Activated CD4-positive, alpha-beta T cell treated with anti-CD3 and anti-CD28 coated beads, Interleukin-2, amount 50 U/mL, for 16 hours (primary cell): ENCODE measurements around the gene IGFL3.
"Not testable (repeated sequence)": the region's sequence is repeated elsewhere in the genome, so short reads cannot be mapped to it uniquely, and the experiment has no call there.

ENCODE experiments used
- DNase-seq: peaks from one replicate; pipeline ENCODE4 v3.0.0-alpha.2; 2020

Gene IGFL3

DNA sequence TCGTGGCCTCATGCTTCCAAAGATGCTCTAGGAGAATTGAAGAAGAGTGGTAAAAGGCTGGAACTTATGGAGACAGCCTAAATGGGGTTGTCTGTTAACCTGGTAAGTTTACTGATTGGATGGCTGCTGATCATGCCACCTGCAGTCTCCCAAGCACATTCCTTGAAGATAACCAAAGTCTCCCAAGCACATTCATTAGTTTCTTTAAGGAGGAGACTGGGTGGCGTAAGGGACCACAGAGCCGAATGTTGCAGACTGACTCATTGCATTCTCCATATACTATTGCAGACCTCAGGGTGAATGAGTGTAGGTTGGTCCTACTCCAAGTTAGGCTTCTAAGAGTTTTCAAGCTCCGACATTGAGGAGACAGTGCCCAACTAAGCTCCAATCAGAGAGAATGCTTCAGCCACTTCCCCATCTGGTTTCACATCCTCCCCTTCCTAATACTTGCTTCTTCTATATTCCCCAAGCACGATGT lies at the start of gene IGFL3:
TSS of gene IGFL3 (minus strand) at position 51 of the 478 bp plus-strand sequence. CDS start at position 12, 39 bp downstream.
- no peak for DNase-seq

DNA sequence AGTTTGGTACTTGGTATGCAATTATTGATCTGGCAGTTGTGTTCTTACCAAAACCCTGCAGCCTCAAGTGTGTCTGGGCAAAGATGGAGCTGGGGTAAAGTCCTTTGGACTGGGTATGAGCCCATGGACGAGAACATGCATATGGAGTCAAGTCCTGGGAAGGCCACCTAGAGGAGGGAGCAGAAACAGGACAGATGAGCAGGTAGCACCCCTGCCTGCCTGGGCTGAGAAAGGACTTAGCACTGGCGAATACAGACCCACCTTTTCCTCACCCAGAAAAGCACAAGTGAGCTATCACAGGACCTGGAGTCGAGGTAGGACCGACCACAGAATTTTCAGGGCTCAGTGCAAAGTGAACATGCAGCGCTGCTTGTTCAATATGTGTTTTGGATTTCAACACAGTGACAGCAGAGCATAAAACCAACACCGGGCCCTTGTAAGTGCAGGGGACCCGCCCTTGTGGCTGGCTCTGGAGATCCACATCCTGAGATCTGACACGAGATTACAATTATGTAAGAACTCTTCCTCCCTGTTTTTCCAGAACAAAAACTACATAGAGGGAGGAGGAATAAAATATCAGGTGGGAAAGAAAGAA lies 49.5 kb upstream of the IGFL3 start:
- DNase-seq, result no peak

DNA sequence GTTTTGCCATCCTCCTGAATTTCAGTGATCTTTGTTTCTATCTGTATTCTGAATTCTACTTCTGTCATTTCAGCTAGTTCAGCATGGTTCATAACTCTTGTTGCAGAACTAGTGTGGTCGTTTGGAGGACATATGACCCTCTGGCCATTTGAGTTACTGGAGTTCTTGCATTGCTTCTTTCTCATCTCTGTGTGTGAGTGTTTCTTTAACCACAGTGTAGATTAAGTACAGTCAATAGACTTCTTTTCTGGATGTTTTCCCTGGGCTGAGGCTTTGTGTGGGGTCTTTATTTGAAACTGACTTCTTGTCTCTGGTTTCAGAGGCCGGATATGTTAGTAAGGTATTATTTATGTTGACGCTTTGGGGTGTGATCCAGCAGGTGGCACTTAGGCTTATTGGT lies 38.2 kb upstream of the IGFL3 start:
- no peak for DNase-seq

DNA sequence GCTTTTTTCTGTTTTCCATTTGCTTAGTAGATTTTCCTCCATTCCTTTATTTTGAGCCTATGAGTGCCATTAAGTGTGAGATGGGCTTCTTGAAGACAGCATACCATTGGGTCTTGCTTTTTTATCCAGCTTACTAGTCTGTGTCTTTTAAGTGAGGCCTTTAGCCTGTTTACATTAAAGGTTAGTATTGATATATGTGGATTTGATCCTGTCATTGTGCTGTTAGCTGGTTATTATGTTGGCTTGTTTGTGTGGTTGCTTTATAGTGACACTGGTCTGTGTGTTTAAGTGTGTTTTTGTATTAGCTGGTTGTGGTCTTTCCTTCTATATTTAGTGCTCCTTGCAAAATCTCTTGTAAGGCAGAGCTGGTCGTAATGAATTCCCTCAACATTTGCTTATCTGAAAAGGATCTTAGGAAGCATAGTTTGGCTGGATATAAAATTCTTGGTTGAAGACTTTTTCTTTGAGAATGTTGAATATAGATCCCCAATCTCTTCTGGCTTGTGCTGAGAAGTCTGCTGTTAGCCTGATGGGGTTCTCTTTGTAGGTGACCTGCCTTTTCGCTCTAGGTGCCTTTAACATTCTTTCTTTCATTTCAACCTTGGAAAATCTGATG lies 37.3 kb upstream of the IGFL3 start:
- DNase-seq, result not testable (repeated sequence)

DNA sequence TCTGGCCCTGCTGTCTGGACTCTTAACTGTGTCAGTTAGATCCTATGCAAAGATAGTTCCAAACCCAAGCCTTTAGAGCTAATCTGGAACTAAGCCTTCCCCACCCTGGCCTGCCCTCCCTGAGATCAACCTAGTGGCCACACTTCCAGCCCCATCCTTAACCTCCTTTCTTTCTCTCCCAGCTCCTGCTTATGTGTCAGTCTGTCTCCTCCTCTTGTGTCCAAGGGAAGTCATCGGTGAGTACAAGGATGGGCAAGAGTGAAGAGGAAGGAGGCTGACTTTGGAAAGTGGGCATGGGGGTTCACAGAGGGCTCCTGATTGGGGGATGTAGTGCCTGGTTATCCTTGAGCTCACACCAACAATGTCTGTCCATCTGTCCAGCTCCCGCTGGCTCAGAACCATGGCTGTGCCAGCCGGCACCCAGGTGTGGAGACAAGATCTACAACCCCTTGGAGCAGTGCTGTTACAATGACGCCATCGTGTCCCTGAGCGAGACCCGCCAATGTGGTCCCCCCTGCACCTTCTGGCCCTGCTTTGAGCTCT lies 35.8 kb upstream of the IGFL3 start:
- no peak for DNase-seq

DNA sequence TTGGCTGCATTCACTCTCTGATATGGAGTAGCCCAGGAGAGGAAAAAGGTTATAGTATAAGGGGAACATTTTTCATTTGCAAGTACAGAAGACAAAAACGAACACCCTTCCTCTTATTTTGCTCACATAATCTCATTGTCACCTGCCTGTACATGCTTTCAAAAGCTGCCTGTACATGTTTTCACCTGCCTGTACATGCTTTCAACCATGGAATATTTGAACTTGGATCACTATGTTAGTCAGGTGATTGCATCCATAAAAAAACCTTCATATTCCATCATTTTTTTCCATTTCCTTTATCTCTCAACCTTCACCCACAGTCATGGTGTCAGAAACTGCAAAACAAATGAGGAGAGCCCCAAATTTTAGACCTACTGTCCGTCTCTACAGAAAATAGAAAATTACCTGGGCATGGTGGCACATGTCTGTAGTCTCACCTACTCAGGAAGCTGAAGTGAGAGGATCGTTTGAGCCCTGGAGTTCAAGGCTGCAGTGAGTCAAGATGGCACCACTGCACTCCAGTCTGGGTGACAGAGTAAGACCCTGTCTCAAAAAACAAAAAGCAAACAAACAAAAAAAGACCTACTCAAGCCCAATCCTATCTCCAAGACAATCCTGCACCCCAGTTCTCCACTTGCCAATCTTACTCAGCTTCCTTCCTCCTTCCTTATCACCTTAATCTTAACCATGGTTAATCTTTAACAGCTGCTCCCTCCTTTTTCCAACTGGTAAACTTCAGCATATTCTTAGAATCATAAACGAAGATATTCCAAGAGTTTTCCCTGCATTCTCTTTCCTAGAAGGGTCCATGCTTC lies 35.1 kb upstream of the IGFL3 start:
- no peak for DNase-seq

DNA sequence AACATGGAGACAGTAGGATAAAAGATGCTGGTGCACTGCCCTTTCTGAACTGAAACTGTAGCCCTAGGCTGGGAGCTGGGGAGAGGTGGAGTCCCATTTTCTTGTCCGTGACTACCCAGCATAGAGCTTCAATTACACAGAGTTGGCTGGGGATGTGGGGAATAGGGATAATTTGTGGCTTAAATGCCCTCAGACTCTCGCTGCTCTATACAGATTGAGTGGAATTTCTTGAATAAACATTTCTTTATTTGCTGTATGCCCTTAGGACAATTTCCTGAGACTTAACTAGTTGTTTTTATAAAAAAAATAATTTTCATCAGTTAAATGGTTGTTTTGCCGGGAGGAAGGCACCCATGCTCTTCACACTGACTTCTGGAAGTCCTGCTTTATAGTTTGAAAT lies 30.7 kb upstream of the IGFL3 start:
- DNase-seq, result no peak

DNA sequence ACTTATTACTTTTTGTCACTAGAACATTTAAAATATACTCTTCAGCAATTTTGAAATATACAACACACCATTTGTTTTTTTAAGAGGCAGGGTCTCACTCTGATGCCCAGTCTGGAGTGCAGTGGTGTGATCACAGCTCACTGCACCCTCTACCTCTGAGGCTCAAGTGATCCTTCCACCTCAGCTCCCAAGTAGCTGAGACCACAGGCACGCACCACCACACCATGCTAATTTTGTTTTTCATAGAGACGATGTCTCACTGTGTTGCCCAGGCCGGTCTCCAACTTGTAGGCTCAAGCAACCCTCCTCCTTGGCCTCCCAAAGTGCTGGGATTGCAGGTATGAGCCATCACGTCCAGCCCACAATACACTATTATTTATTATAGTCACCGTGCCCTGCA lies 26.1 kb upstream of the IGFL3 start:
- DNase-seq, result no peak

DNA sequence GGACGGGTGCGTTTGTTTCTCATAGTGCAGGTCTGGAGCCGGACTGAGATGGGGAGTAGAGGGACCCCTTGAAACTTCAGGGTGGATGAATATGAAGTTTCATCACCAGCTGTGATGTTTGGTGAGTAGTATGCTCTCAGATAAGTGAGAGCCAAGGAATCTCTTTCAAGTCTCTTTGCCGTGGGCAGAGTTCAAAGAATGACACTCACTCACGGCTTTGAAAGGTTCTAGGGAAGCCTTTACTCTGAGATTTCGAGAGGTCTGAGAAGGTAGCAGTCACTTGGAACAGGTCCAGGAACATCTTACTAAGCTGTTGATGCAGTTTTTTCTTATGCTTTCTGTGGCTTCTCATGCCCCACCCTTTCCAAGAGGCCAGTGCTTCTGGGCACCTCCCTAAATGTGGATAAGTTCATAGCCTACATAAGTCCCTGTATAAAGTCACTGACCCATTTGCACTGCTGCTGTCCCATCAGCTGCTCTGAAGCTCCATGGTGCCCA lies 23.4 kb upstream of the IGFL3 start, which contains the start of gene IGFL2:
TSS of gene IGFL2 (plus strand) at position 448 of the 498 bp plus-strand sequence. CDS start at position 489, 41 bp downstream.
- no peak for DNase-seq

DNA sequence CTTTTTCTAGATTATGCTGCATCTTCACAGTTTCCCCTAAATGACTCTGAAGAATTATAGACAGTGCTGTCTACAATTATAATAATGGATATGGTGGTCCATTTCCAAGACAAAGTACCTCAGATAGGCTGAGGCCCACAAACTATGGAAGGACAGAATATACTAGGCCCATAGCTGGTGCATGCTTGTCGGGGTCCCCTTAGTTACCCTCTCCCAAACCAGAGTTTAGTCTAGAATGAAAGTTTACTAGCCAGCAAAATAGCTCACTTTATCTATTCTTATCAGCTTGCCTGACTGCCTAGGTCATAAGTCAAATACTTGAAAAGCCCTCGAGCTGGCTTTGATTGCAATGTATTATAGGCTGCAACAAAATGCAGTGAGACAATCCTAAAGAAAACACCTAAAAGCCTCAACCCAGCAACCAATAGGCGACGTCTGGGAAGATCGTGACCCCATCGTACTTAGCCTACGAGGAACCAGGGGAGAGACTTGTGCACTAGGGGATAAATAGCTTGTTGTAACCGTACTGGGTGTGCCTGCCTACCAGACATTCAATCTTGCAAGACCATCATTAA lies 22.8 kb upstream of the IGFL3 start:
- no peak for DNase-seq

DNA sequence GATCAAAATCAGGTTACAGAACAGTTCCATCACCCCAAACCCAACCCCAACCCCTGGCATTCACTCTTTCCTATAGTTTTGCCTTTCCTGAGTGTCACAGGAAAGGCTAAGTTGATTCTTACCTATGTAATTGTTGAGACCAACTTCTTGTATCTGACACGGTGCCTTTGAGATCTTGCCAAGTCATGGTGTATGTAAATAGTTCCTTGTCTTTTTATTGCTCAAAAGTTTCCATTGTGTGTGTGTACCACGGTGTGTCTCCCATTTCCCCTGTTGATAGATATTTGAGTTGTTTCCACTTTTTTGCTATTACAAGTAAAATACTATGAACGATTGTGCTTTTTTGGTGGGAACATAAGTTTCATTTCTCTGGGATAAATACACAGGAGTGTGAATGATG lies 20.3 kb upstream of the IGFL3 start:
- no peak for DNase-seq

DNA sequence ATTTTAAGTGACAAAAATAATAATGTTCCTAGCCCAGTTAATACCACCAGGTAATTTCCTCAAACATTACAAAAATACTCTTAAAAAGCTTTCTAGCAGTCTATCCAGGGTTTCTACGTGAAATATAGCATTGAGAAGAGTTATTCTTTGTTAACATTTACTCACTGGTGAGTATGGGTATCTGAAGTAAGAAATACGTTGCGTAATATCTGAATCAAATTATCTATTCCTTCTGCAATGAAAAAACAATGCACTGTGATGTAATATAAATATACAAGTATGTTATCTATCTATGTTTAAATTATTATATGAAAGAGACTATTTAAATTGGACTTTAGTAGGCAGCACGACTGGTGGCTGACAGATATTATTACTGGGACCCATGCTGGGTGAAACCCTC lies 17.8 kb upstream of the IGFL3 start:
- DNase-seq, result no peak

DNA sequence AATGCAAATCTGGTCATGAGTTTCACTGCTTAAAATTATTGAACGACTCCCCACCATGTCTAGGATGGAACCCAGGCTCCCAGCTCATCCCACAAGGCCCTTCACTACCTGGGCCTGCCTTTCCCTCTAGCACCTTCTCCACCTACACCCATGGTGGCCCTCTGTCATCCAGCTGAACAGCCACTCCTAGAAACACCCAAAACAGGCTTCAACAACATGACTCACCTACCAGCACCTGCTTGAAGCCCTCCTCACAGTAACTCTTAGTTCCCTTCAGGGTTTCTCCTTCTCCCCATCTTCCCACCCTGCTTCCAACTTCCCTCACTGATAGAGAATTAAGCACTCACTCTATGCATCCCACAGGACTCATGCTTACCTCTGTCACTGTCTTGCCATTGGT lies 16.9 kb upstream of the IGFL3 start:
- no peak for DNase-seq

DNA sequence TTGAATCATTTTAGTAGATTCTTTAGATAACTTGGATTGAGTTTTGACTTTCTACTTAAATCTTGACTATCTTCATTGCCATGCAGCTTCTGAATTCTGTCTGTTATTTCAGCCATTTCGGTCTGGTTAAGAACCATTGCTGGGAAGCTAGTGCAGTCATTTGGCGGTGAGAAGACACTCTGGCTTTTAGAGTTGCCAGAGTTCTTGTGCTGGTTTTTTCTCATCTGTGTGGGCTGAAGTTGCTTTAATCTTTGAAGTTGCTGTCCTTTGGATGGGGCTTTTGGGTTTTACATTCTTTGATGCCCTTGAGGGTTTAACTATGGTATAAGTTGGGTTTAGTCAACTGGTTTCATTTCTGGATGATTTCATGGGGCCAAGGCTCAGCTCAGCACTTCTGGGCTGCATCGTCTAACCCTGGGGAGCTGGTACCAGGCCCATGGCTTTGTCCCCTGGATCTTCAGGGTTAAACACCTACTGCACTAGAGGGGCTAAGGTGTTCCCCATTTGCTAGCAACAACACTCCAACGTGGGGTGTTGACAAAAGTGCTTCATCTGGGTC lies 13.5 kb upstream of the IGFL3 start:
- no peak for DNase-seq

DNA sequence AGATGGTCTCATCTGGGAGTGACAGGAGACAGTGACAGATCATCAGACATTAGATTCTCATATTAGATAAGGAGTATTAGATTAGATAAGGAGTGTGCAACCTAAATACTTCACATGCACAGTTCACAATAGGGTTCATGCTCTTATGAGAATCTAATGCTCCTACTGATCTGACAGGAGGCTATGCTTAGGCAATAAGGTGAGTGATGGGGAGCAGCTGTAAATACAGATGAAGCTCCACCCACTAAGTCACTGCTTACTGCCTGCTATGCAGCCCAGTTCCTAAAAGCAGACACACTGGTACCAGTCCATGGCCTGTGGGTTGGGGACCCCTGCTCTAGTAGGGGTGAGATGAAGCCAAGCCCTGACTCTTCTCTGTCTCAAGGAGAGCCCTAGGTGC lies 10.0 kb upstream of the IGFL3 start:
- DNase-seq, result no peak

DNA sequence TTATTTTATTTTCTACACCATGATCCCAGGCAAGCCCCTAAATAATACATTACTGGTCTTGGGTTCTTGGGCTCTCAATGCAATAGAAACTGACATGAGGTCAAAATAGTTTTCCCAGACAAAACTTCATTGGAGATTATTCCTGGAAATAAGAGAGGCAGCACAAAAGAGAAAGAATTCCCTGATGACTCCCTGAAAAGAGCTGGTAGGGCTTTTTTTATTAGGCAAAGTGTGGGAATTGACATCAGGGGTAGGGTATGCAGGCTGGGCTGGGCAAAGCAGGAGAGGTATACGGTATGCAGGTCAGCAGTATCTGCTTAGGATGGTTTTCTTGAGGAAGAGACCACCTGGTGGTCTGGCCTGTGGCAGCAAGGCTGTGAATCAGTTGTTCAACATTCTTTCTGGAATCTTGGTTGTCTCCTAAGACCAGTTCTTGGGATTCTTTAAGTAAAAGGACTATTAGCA lies 9.3 kb upstream of the IGFL3 start:
- no peak for DNase-seq

DNA sequence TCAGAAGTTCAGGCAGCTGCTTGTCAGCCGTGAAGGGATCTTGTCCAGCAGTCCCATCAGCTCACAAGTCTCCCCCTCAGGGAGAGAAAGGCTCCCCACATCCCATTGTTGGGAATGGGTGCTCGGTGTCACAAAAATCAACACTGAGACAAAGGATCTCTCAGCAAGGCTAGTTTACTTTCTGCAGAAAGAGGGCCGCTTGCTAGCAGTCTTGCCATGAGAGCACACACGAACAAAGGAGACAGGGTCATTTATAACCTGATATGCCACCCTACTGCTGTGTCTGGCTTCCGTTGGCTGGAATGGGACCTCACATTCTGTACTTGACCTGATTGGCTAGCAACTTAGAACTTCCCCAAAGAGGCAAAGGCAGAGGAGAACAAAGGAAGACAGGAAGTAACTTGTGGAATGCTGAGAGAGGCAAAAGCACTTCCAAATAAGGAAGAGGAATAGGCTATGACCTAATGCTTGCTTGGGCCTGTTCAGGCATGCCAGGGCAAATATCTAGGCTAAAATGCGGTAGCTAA lies 8.7 kb upstream of the IGFL3 start:
- DNase-seq, result no peak

DNA sequence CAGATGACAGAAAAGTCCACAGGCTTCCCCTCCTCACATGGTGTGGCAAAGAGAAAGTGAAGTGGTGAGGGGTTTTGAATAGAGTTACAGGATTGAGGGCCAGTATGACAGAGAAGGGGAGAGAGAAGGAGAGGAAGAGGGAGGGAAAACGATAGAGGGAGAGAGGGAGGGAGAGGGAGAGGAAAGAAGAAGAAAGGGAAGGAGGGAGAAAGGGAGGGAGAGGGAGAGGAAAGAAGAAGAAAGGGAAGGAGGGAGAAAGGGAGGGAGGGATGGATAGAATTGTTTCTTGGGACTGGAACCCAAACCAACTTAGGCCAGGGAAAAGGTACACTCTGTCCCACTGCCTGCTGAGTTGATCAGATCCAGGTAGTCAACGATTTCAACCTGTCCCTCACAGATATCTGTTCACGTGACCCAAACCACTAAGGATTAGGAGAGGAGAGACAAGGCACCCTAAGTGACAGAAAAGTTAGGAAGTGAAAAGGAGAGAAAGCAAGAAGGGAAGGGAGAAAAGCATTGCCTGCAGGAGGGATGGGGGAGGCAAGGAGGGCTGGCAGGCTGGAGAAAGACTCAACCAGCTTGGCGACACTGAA lies 8.1 kb upstream of the IGFL3 start:
- DNase-seq, result no peak

DNA sequence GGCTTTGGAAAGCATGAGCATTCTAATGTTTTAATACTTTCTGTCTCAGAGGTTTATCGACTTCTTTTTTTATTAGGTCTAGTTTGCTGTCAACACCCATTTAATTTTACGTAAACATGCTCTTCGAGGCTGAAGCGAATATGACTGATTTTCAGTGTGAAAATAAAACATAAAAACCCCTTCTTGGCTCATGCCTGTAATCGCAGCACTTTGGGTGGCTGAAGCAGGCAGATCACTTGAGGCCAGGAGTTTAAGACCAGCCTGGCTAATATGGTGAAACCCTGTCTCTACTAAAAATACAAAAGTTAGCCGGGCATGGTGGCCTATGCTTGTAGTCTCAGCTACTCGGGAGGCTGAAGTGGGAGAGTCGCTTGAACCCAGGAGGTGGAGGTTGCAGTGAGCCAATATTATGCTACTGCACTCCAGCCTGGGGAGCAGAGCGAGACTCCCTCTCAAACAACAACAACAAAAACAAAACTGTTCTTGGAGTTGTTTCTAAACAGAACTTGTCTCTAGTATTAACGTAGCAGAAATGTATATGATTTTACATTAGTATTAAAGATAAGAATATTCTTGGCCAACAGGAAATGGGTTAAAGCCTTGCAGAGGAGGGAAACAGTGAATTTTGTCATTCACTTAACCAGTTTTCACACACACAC lies 7.1 kb upstream of the IGFL3 start:
- DNase-seq, result no peak

DNA sequence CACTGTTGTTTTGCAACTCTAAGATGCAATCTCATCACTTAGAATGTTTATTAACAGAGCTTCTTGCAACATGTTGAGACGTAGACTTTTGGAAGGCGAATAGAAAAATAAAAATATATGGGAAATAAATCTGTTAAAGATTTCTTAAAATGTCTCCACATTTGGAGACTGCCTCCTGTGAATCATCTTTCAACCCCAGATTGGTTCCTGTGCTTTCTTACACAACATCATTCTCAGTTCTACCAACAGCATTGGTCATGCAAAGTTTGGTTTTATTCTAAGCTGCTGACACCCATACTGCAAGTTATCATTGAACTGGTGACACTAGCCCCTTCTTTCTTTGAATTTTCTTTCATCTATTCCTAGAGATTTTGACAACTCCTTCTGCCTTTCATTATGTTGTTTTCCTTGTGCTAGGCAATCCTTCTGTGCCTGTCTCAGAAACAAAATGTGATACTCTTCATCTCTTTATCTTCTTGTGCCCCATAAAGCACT lies 1.6 kb upstream of the IGFL3 start:
- DNase-seq, result no peak

DNA sequence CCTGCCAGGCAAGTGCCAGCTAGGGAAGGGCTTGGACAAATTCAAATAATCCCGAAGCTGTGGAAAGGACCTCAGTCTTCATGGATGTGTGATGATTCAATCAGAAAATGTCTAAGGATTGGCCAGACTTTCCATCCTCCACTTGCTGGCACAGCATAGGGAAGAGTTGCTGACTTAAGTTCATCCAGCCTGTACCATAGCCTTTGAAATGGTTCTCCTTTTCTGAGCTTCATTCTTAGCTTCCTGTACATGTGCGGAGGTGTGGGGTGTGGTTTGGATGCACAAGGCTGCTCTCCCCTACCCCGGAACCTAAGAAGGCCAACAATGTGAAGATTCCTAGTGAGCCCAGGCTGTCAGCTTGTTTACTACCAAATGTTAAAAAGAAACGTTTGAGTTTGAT lies 959 bp upstream of the IGFL3 start:
- DNase-seq, result no peak
